Iris pigment epithelial cell (primary cell): ENCODE results near the gene ACAD8.
"Not testable (repeated sequence)": the region's sequence is repeated elsewhere in the genome, so short reads cannot be mapped to it uniquely, and the experiment has no call there.

Experiments used
- DNase-seq: peaks from one replicate; pipeline ENCODE4 v3.0.0-alpha.2; 2011; ENCODE audit warnings: low read depth

ACAD8 gene

GRCh38 chr11:134267461-134267860, 14.1 kb downstream of the ACAD8 start:
- no peak for DNase-seq

DNA sequence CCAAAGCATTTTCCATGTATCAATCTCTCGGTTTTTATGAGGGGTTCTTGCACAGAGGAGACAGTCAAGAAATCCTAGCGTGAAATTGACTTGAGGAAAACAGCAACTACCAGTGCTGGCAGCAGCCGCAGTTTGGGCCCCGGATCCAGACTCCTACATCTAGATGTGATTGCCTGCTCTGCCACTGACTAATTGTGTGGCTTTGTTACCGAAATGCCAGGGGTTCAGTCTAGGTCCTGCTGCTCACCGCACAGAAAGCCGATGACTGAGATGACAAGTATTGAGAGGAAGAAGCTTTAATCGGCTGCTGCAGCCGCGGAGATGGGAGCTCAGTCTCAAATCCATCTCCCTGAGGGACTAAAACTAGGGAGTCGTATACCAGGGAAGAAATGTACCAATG, 14.6 kb downstream of the ACAD8 start:
- no peak for DNase-seq

GRCh38 chr11:134270250-134270714, 16.9 kb downstream of the ACAD8 start:
- no peak for DNase-seq

- no peak for DNase-seq
Observed at GRCh38 chr11:134271978-134272377, 18.6 kb downstream of the ACAD8 start.

GRCh38 chr11:134272381-134273316, 19.3 kb downstream of the ACAD8 start:
- peak; percentile 41 for DNase-seq

DNA sequence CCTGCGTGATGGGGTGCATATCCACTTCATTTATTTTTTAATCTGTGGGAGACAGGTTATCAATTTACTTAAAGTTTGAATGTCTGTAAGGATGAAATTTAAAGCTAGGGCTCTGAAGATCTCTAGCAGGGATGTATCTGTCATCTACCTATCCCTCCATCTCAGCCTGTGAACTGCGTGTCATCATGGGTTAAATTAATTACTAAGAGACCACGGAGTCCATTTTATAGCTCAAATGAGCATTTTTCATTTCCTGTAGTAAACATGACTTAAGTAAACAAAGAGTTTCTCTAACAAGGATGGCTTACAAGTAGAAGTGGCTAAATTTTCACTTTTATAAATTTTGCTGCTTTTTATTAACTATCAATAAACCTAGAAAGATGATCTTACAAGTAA, 19.9 kb downstream of the ACAD8 start:
- DNase-seq, result no peak

DNA sequence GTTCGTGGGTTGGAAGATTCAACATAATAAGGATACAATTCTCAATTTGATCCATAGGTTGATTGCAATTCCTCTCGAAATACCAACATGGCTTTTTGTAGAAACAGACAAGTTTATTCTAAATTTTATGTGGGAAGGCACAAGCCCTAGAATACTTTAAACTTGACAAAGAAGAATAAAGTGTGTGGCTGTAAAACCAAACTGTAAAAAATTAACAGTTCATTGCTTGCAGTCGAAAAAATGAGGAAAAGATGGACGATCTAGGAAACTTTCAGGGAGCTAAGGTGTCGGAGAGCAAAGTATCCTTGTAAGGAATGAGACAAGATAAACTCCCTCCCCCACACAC, 21.8 kb downstream of the ACAD8 start:
- no peak for DNase-seq

GRCh38 chr11:134275534-134276395, 22.4 kb downstream of the ACAD8 start, which contains the start of gene GLB1L3:
Gene GLB1L3, plus strand, starts transcription at chr11:134276379. Its CDS starts 362 bp downstream, at chr11:134276741.
- peak; percentile 22 for DNase-seq

DNA sequence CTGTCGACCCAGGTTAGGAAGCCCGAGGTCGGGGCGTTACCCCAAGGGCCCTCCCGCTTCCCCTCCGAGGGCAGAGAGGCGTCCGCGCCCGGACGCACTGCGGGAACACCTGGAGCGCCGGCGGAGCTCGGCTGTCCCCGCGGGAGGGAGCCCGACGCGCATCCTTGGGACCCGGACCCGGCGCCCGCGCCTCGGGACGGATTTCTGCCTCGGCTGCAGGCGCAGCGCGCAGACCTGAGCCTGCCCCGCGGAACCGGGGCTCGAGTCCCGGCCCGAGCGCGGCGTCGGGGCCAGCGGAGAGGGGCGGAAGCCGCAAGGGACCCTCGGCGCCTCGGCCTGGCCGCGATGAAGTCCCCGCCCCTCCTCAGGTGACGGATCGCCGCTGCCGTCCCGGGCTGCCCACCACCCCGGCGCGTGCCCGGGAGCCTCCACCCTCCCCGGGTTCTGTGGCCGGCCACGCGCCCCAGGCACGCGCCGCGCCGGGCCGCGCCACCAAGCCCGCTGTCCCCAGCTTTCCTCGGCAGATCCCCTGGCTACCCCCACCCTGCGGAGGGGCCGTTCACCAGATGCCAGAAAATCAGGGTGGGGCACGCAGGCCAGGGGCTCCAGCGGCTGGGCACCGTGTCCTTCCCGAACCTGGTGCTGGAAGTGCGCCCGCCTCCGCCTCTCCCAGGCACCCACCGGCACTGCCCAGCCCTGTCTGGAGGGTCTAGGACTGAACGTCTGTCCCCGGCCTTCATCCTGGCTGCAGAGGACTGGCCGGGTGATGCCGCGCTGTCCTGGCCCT, 23.2 kb downstream of the ACAD8 start:
- no peak for DNase-seq

DNA sequence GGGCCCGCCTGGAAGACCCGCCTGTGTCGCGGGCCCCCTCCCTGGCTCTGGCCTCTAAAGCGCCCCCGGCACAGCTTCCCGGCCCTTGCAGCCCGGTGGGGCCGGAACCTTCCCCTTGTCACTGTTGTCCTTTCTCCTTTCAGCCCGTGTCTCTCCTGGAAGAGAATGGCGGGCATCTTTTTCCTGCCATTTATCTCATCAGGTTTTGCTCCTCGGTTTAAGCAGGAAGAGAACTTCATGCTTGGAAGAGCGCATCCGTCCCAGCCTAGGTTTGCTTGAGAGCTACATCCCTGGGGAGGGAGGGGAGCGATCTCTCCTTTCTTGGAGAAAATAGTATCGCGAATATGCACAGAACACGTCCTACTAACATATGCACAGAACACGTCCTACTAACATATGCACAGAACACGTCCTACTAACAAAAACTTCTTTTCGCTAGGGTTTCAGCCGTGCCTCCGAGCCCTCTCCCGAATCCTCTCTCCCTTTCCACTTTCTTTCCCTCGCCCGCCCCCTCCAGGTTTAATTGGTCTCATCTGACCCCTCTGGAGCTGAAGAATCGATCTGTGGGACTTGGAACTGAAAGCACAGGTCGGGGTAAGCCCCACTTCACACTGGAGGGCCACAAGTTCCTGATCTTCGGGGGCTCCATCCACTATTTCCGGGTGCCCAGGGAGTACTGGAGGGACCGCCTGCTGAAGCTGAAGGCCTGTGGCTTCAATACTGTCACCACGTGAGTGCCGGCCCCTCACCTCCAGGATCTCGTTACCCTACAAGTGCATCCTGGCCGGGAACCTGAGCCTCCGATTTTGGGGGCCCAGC, 24.0 kb downstream of the ACAD8 start:
- DNase-seq, result no peak

DNA sequence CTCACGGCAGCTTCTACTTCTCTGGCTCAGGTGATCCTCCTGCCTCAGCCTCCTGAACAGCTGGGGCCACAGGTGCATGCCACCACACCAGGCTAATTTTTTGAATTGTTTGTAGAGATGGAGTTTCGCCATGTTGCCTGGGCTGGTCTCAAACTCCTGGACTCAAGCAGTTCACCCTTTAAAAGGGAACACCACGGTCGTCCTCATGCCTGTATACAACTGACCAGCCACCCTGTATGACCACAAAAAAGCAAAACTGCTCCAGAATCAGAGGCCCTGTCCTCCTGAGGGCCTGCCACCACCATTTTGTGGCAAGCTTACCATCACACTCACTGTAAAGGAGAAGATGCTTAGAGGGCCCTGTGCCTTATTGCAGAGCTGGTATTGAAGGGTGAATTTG, 25.0 kb downstream of the ACAD8 start:
- DNase-seq, result no peak

- DNase-seq, result not testable (repeated sequence)
Observed at GRCh38 chr11:134281635-134282034, 28.3 kb downstream of the ACAD8 start.

GRCh38 chr11:134282121-134283045, 29.0 kb downstream of the ACAD8 start:
- no peak for DNase-seq

GRCh38 chr11:134283461-134284230, 30.3 kb downstream of the ACAD8 start:
- DNase-seq, result no peak

- not testable (repeated sequence) for DNase-seq
Observed at GRCh38 chr11:134284349-134284748, 31.0 kb downstream of the ACAD8 start.

DNA sequence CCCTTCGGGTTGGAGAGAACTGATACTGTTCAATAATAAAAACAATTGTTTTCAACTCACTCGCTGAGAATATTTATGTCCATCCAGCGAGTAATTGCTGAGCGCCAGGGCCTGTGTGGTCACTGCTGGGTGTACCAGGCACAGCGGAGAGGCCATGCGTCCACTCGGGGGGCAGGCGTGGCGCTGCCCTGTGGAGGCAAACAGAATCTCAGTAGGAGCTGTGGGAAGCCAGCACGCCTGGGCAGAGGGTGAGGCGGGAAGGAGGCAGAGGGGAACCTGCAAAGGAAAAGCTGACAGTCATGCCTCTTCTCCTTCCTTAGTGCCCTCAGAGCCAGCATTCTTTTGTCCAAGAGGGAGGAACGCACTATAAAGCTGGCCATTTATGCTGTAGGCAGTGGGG, 34.2 kb downstream of the ACAD8 start:
- no peak for DNase-seq

DNA sequence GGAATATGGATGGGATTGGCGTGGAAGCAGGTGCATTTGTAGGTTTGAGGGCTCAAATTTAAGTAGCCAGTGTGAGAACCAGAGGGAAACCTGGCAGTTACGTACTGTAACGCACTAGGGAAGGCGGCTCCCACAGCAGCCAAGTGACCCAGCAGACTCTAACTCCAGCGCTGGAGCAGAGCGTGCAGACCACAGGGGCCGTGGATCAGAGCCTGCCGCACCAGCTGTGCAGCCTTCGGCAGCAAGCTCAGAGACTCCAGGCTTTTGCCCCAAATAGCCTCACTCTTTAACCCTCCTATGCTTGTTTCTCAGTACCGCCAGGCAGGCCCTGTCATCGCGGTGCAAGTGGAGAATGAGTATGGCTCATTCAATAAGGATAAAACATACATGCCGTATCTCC, 35.1 kb downstream of the ACAD8 start:
- DNase-seq, result no peak

DNA sequence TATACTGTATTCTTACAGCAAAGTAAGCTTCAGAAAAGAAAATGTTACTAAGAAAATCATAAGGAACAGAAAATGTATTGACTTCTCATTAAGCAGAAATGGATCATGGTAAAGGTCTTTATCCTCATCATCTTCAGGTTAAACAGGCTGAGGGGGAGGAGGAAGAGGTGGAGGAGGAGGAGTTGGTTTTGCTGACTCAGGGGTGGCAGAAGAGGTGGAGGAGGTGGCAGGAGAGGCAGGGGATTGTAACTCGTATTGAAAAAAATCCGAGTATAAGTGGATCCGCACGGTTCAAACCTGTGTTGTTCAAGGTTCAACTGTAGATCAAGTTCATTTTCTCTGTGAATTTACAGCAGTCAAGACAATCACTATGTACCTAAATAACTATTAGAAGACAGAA, 35.8 kb downstream of the ACAD8 start:
- no peak for DNase-seq

DNA sequence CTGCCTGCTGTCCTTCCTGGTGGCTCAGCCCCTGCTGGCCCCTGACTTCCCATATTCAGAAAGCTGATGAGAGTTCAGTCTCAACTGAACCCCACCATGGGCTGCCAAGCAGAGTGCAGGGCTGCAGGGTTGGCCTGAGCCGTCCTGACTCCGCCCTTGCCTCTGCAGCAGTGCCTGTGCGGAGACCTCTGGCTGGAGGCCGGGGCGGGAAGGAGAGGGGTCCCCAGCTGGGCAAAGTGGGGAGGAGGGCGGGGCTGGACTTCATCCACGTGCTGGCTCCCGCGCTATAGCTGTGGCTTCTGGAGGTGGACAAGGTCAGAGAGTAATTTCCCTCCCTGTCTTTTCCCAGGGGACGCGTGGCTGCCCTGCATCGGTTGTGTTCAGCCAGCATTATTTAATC, 36.4 kb downstream of the ACAD8 start:
- no peak for DNase-seq
